Colonic mucosa (tissue), 4 donors: ENCODE measurements around the gene JMJD1C. TPM values are rescaled to one million over a fixed set of nuclear protein-coding genes. Genes with fewer than 3 reads are reported as not detected.
"Not testable (repeated sequence)": the region's sequence is repeated elsewhere in the genome, so short reads cannot be mapped to it uniquely, and the experiment has no call there.

Experiments
- DNase-seq: peaks from one replicate; pipeline ENCODE4 v3.0.0-alpha.2; 2020
- H3K27ac ChIP-seq: fragments of 200-600 bp; one replicate; pipeline ENCODE4 v1.8.0; 2021
- H3K27me3 ChIP-seq: fragments of 200-600 bp; one replicate; pipeline ENCODE4 v1.8.0; 2021
- H3K36me3 ChIP-seq: fragments of 200-600 bp; one replicate; pipeline ENCODE4 v1.8.0; 2021
- H3K4me1 ChIP-seq: fragments of 200-600 bp; one replicate; pipeline ENCODE4 v1.8.0; 2021; ENCODE audit warnings: mild to moderate bottlenecking
- H3K4me3 ChIP-seq: fragments of 200-600 bp; one replicate; pipeline ENCODE4 v1.8.0; 2021
- H3K9ac ChIP-seq, 2 donors: one replicate each; pipeline ENCODE4 v1.7.0; 2013; ENCODE audit warnings: control low read depth in 2 of 2, low read depth in 2 of 2, low read length in 2 of 2
- H3K9me3 ChIP-seq: fragments of 200-600 bp; one replicate; pipeline ENCODE4 v1.8.0; 2021
- CTCF ChIP-seq: fragments of 200-600 bp; IDR thresholded peaks from one replicate; pipeline ENCODE4 v1.8.0; 2022; ENCODE audit warnings: antibody characterized with exemption, mild to moderate bottlenecking
- intact Hi-C: fragments of 100-400 bp; cut with DNase I; formaldehyde crosslinking; loops from one replicate; pipeline ENCODE4 v1.14.1; 2022
- total RNA-seq, 2 donors: library from RNA; stranded (reverse); fragmentation: NEBNext Ultra II Directional in 1 of 2; extraction: Animal tissue kit (Norgen Biotek cat#: 25700) in 1 of 2; gene quantifications; one replicate each; pipeline ENCODE4 v1.2.1, GENCODE V29; 2021
- donor health status: healthy.
- donor health status: DM: no; HTN: no; CAD: no.
- donor health status: DM: no; HTN: no; CAD: no.

The JMJD1C gene
- total RNA-seq, 2 donors from 2014 or later: 37.7 to 72.2 TPM

GRCh38 chr10:63286754-63287264 lies 179.0 kb downstream of the JMJD1C start:
- no peak overlapping the region for H3K27ac ChIP-seq
- no peaks in the 10 kb centered on the region for H3K27me3 ChIP-seq
- no peaks in the 10 kb centered on the region for H3K36me3 ChIP-seq
- H3K9me3 ChIP-seq: no peaks in the 10 kb centered on the region
- TF ChIP-seq CTCF: no peak
- intact Hi-C loops: no loop called here
- no peaks in the 10 kb centered on the region for H3K4me1 ChIP-seq
- DNase-seq: no peak
- H3K9ac ChIP-seq: no peak overlapping the region
- H3K4me3 ChIP-seq: no peak overlapping the region

GRCh38 chr10:63286340-63286739 lies 179.4 kb downstream of the JMJD1C start:
- no peak overlapping the region for H3K9ac ChIP-seq
- no peak for TF ChIP-seq CTCF
- H3K9me3 ChIP-seq: no peaks in the 10 kb centered on the region

DNA sequence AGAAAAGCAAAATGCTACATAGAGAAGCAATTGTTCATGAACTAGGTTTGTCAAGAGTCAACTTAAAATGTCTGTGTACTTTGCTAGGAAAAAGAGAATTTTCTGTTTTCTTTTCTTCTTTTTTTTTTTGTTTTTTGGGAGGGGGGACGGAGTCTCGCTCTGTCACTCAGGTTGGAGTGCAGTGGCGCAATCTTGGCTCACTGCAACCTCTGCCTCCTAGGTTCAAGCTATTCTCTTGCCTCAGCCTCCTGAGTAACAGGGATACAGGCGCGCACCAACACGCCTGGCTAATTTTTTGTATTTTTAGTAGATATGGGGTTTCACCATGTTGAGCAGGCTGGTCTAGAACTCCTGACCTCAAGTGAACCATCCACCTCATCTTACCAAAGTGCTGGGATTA lies 181.9 kb downstream of the JMJD1C start:
- H3K36me3 ChIP-seq, H3K27ac ChIP-seq, H3K9ac ChIP-seq, DNase-seq, H3K4me3 ChIP-seq, H3K27me3 ChIP-seq, H3K4me1 ChIP-seq, H3K9me3 ChIP-seq, intact Hi-C loops: not testable (repeated sequence)

More at GRCh38 chr10:63286340-63286739, 179.4 kb downstream of the JMJD1C start:
- no peak overlapping the region for H3K27ac ChIP-seq
- intact Hi-C loops: no loop called here
- no peaks in the 10 kb centered on the region for H3K36me3 ChIP-seq
- no peak for DNase-seq
- H3K4me1 ChIP-seq: no peaks in the 10 kb centered on the region
- H3K27me3 ChIP-seq: no peaks in the 10 kb centered on the region
- H3K4me3 ChIP-seq: no peak overlapping the region

- H3K27ac ChIP-seq: no peak overlapping the region
- H3K4me1 ChIP-seq: no peaks in the 10 kb centered on the region
- no peaks in the 10 kb centered on the region for H3K36me3 ChIP-seq
- no peak overlapping the region for H3K9ac ChIP-seq
- DNase-seq: no peak
- H3K4me3 ChIP-seq: no peak overlapping the region
- intact Hi-C loops: no loop called here
- H3K27me3 ChIP-seq: no peaks in the 10 kb centered on the region
- no peaks in the 10 kb centered on the region for H3K9me3 ChIP-seq
- no peak for TF ChIP-seq CTCF
These were observed 182.7 kb downstream of the JMJD1C start for GRCh38 chr10:63283093-63283492.

DNA sequence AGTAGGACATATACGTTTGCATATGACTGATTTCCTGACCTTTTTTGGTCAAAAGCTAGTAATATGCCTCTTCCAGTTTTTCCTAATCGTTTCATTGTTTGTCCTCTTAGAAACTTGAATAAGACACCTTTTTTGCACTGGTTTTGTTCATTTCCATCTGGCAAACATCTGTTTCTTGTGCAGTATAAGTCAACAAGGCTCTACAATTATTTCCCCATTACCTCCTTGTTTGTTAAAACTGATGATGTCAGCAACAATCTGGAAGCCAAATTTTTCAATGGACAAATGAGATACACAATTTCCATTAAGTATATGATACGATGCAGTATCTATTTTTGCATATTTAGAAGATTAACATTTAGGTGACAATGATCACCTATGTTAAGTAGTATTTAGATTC lies 183.8 kb downstream of the JMJD1C start:
- intact Hi-C loops: no loop called here
- H3K36me3 ChIP-seq: no peaks in the 10 kb centered on the region
- H3K27ac ChIP-seq: no peak overlapping the region
- H3K9ac ChIP-seq: no peak overlapping the region
- H3K27me3 ChIP-seq: no peaks in the 10 kb centered on the region
- H3K4me1 ChIP-seq: no peaks in the 10 kb centered on the region
- no peak for TF ChIP-seq CTCF
- H3K4me3 ChIP-seq: no peak overlapping the region
- no peak for DNase-seq
- no peaks in the 10 kb centered on the region for H3K9me3 ChIP-seq

DNA sequence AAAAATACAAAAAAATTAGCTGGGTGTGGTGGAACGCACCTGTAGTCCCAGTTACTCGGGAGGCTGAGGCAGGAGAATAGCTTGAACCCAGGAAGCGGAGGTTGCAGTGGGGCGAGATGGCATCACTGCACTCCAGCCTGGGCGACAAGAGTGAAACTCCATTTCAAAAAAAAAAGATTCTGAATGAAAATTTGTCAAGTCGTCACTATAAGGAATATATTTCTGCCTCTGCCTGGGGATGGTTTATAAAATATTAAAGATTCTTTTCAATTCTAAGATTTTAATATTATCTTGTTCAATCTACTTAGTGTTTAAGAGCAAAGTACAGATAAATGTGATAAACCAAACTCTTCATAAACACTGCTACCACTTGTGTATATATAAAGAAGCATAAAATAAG lies 185.4 kb downstream of the JMJD1C start:
- no peak overlapping the region for H3K27ac ChIP-seq
- H3K4me3 ChIP-seq: no peak overlapping the region
- DNase-seq: no peak
- intact Hi-C loops: no loop called here
- no peaks in the 10 kb centered on the region for H3K27me3 ChIP-seq
- no peaks in the 10 kb centered on the region for H3K4me1 ChIP-seq
- no peak for TF ChIP-seq CTCF
- no peaks in the 10 kb centered on the region for H3K9me3 ChIP-seq
- H3K9ac ChIP-seq: no peak overlapping the region
- no peaks in the 10 kb centered on the region for H3K36me3 ChIP-seq
